ENCODE measurements around the gene FLT1.

DNA sequence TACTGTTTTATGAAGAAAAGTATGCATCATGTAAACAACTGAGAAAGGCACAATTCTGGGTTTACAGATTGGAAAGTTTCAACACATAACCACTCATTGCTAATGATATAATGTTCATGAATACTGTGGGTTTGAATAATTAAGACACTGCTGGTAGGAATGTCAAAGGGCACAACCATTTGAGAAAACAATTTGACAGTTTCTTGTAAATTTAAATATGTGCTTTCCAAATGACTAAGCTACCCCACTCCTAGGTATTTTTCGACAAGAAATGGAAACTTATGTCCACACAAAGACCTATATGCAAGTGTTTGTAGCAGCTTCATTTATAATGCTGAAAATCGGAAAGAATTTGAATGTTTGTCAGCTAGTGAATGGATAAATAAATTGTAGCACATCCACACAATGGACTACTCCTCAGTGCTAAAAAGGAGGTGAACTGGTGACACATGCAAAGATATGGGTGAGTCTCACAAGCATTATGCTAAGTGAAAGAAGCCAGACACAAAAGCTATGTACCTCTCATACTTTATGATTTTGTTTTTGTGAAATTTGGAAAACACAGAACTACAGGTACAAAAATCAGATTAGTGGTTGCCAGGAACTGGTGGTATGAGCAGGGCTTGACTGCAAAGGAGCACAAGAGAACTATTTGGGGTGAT lies 44.8 kb upstream of the FLT1 start:
- TF ChIP-seq, protein P1, sequence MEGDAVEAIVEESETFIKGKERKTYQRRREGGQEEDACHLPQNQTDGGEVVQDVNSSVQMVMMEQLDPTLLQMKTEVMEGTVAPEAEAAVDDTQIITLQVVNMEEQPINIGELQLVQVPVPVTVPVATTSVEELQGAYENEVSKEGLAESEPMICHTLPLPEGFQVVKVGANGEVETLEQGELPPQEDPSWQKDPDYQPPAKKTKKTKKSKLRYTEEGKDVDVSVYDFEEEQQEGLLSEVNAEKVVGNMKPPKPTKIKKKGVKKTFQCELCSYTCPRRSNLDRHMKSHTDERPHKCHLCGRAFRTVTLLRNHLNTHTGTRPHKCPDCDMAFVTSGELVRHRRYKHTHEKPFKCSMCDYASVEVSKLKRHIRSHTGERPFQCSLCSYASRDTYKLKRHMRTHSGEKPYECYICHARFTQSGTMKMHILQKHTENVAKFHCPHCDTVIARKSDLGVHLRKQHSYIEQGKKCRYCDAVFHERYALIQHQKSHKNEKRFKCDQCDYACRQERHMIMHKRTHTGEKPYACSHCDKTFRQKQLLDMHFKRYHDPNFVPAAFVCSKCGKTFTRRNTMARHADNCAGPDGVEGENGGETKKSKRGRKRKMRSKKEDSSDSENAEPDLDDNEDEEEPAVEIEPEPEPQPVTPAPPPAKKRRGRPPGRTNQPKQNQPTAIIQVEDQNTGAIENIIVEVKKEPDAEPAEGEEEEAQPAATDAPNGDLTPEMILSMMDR (IDR thresholded peaks at IDR 0.05): no peak
- TF ChIP-seq ZFX (IDR thresholded peaks at IDR 0.05; ENCODE audit: borderline replicate concordance): no peak

All from 22Rv1 (cell line).